Neural progenitor cell (in vitro differentiated cells): ENCODE data around the gene FGFRL1.

Experiments
- CTCF ChIP-seq: fragments of 200-600 bp; sonication (generic); IDR thresholded peaks from 2 replicates; pipeline ENCODE4 v1.5.1; 2017; ENCODE audit warnings: antibody characterized with exemption, mild to moderate bottlenecking
- EZH2 ChIP-seq: fragments of 200-600 bp; sonication (generic); IDR thresholded peaks from 2 replicates; pipeline ENCODE4 v1.6.1; 2017; ENCODE audit warnings: antibody characterized with exemption, mild to moderate bottlenecking, moderate library complexity

GRCh38 chr4:985123-985830 lies 26.1 kb upstream of the FGFRL1 start:
- TF ChIP-seq EZH2 = no peak
- TF ChIP-seq CTCF = no peak
